T follicular helper cell (primary cell): Measurements from ENCODE around the gene CDK11A.
"Not testable (repeated sequence)": the region's sequence is repeated elsewhere in the genome, so short reads cannot be mapped to it uniquely, and the experiment has no call there.

Experiments used
- DNase-seq: peaks from one replicate; pipeline ENCODE4 v3.0.0-alpha.2; 2020; ENCODE audit warnings: low read depth

Gene CDK11A

GRCh38 chr1:1721201-1721600, 3.0 kb downstream of the CDK11A start:
- no peak for DNase-seq

- DNase-seq: not testable (repeated sequence)
Observed at GRCh38 chr1:1715109-1715883, 8.9 kb downstream of the CDK11A start.

GRCh38 chr1:1707897-1708296, 16.3 kb downstream of the CDK11A start:
- not testable (repeated sequence) for DNase-seq

- not testable (repeated sequence) for DNase-seq
Observed at GRCh38 chr1:1707241-1707640, 16.9 kb downstream of the CDK11A start.

GRCh38 chr1:1705623-1706022, 18.5 kb downstream of the CDK11A start:
- not testable (repeated sequence) for DNase-seq

GRCh38 chr1:1704284-1704957, 19.7 kb downstream of the CDK11A start:
- not testable (repeated sequence) for DNase-seq

GRCh38 chr1:1703796-1704195, 20.4 kb downstream of the CDK11A start:
- no peak for DNase-seq

- not testable (repeated sequence) for DNase-seq
Observed at GRCh38 chr1:1702506-1702905, 21.7 kb downstream of the CDK11A start.

GRCh38 chr1:1700557-1700956, 23.6 kb downstream of the CDK11A start:
- DNase-seq: not testable (repeated sequence)

- not testable (repeated sequence) for DNase-seq
Observed at GRCh38 chr1:1700067-1700466, 24.1 kb downstream of the CDK11A start.

GRCh38 chr1:1699061-1699460, 25.1 kb downstream of the CDK11A start:
- DNase-seq: not testable (repeated sequence)

- not testable (repeated sequence) for DNase-seq
Observed at GRCh38 chr1:1697358-1698183, 26.6 kb downstream of the CDK11A start.

GRCh38 chr1:1696431-1697357, 27.5 kb downstream of the CDK11A start:
- DNase-seq: not testable (repeated sequence)

GRCh38 chr1:1692714-1693647, 31.2 kb downstream of the CDK11A start, which contains the start of gene SLC35E2B:
Gene SLC35E2B (minus strand): TSS chr1:1692795. CDS start chr1:1676699, 16,096 bp downstream.
- peak; percentile 98 for DNase-seq

- DNase-seq: peak; percentile 82
Observed at GRCh38 chr1:1692324-1692713, 31.8 kb downstream of the CDK11A start.

GRCh38 chr1:1691443-1691842, 32.7 kb downstream of the CDK11A start:
- not testable (repeated sequence) for DNase-seq

- not testable (repeated sequence) for DNase-seq
Observed at GRCh38 chr1:1689526-1689925, 34.6 kb downstream of the CDK11A start.

GRCh38 chr1:1687846-1688245, 36.3 kb downstream of the CDK11A start:
- no peak for DNase-seq

- DNase-seq: no peak
Observed at GRCh38 chr1:1684031-1684681, 40.0 kb downstream of the CDK11A start.
